PC-9 (cell line): ENCODE data around the gene ADGRL4. TPM values are rescaled to one million over a fixed set of nuclear protein-coding genes. Genes with fewer than 3 reads are reported as not detected.

Source experiments
- BruUV-seq: library from RNA; stranded (reverse); fragments of 400-500 nt; replicated peaks from 2 replicates; lab custom pipeline; 2021; lab: Mats Ljungman, UMichigan
- CTCF ChIA-PET: fragments of 300-600 bp; sonication (Branson Sonifier 250); formaldehyde crosslinking; loops from one replicate; lab custom pipeline; 2022; ENCODE audit warnings: antibody characterized with exemption; lab: Charles Lee
- POLR2A ChIA-PET: fragments of 300-600 bp; sonication (Branson Sonifier 250); formaldehyde crosslinking; loops from one replicate; lab custom pipeline; 2022; ENCODE audit warnings: antibody characterized with exemption; ENCODE audit not compliant: unreplicated experiment; lab: Charles Lee
- DNase-seq, 2 experiments: peaks; one replicate each; pipeline versions ENCODE4 v3.0.0 to v3.0.0-alpha.2; 2015 to 2022; ENCODE audit warnings: mixed read lengths in 1 of 2
- H2AFZ ChIP-seq: fragments of 200-600 bp; sonication (generic); 2 replicates; pipeline ENCODE4 v1.8.1; 2017; ENCODE audit warnings: antibody characterized with exemption
- H3F3A ChIP-seq: fragments of 200-600 bp; sonication (generic); 2 replicates; pipeline ENCODE4 v1.8.1; 2017; ENCODE audit warnings: antibody characterized with exemption, mild to moderate bottlenecking, low read depth; ENCODE audit not compliant: insufficient read depth
- H3K27ac ChIP-seq: fragments of 200-600 bp; sonication (generic); 2 replicates; pipeline ENCODE4 v1.6.1; 2016; ENCODE audit warnings: mixed run types
- H3K27me3 ChIP-seq: fragments of 200-600 bp; sonication (generic); 2 replicates; pipeline ENCODE4 v1.6.1; 2016; ENCODE audit warnings: low read depth, mixed run types; ENCODE audit not compliant: insufficient read depth
- H3K36me3 ChIP-seq: fragments of 200-600 bp; sonication (generic); 2 replicates; pipeline ENCODE4 v1.6.1; 2016; ENCODE audit warnings: low read depth, mixed run types
- H3K4me1 ChIP-seq: fragments of 200-600 bp; sonication (generic); replicated peaks from 2 replicates; pipeline ENCODE4 v1.6.1; 2016; ENCODE audit warnings: mixed run types; ENCODE audit not compliant: insufficient read depth
- H3K4me2 ChIP-seq: fragments of 200-600 bp; sonication (generic); 2 replicates; pipeline ENCODE4 v1.6.1; 2017; ENCODE audit warnings: mixed run types
- H3K4me3 ChIP-seq: fragments of 200-600 bp; sonication (generic); 2 replicates; pipeline ENCODE4 v1.6.1; 2016; ENCODE audit warnings: mixed run types
- H3K79me2 ChIP-seq: fragments of 200-600 bp; sonication (generic); 2 replicates; pipeline ENCODE4 v1.6.1; 2017; ENCODE audit warnings: low read depth, mixed run types
- H3K9me2 ChIP-seq: fragments of 200-600 bp; sonication (generic); 2 replicates; pipeline ENCODE4 v1.8.1; 2017; ENCODE audit warnings: mild to moderate bottlenecking; ENCODE audit not compliant: insufficient read depth
- H3K9me3 ChIP-seq: fragments of 200-600 bp; sonication (generic); 2 replicates; pipeline ENCODE4 v1.8.1; 2016; ENCODE audit warnings: low read depth; ENCODE audit not compliant: insufficient read depth
- H4K20me1 ChIP-seq: fragments of 200-600 bp; sonication (generic); 2 replicates; pipeline ENCODE4 v1.8.1; 2017; ENCODE audit not compliant: insufficient read depth
- EZH2 ChIP-seq: fragments of 200-600 bp; sonication (generic); IDR thresholded peaks from 2 replicates; pipeline ENCODE4 v1.8.0; 2017; ENCODE audit warnings: antibody characterized with exemption, low read depth
- intact Hi-C: fragments of 100-400 bp; cut with micrococcal nuclease; formaldehyde crosslinking; loops from one replicate; pipeline ENCODE4 v1.10.0; 2022; ENCODE audit not compliant: unreplicated experiment
- total RNA-seq: library from RNA; stranded (reverse); gene quantifications from 2 replicates; pipeline ENCODE4 v1.2.3, GENCODE V29; 2021
- TF ChIP-seq, protein P1 (sequence below): fragments of 200-600 bp; sonication (generic); conservative IDR thresholded peaks from 2 replicates; pipeline ENCODE4 v1.6.1; 2017; ENCODE audit warnings: mixed run types, antibody characterized with exemption, mild to moderate bottlenecking, moderate library complexity

ADGRL4 gene
- total RNA-seq, 1 experiment from 2014 or later = not detected

- CTCF ChIA-PET = no interaction called here
- Histone ChIP-seq H3K4me3 (no peak overlapping the region), H3K36me3 (no peaks in the 10 kb centered on the region), H3K9me3 (peaks cover 16% of the 10 kb centered on the region), H2AFZ (no peak overlapping the region), H3K9me2 (no peaks in the 10 kb centered on the region), H3F3A (no peaks in the 10 kb centered on the region), H3K27ac (peak overlapping the region; percentile 36; the same call in 1 of the 2 replicates), H3K27me3 (no peaks in the 10 kb centered on the region), H3K4me2 (no peak overlapping the region), H3K79me2 (no peaks in the 10 kb centered on the region), H3K4me1 (peaks cover 8% of the 10 kb centered on the region; the same call in 1 of the 2 replicates), H4K20me1 (no peaks in the 10 kb centered on the region)
- POLR2A ChIA-PET = no interaction called here
- DNase-seq = no peak
- intact Hi-C loops = no loop called here
- TF ChIP-seq, protein P1, sequence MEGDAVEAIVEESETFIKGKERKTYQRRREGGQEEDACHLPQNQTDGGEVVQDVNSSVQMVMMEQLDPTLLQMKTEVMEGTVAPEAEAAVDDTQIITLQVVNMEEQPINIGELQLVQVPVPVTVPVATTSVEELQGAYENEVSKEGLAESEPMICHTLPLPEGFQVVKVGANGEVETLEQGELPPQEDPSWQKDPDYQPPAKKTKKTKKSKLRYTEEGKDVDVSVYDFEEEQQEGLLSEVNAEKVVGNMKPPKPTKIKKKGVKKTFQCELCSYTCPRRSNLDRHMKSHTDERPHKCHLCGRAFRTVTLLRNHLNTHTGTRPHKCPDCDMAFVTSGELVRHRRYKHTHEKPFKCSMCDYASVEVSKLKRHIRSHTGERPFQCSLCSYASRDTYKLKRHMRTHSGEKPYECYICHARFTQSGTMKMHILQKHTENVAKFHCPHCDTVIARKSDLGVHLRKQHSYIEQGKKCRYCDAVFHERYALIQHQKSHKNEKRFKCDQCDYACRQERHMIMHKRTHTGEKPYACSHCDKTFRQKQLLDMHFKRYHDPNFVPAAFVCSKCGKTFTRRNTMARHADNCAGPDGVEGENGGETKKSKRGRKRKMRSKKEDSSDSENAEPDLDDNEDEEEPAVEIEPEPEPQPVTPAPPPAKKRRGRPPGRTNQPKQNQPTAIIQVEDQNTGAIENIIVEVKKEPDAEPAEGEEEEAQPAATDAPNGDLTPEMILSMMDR = no peak
- TF ChIP-seq EZH2 = no peak
- no TSS peak for BruUV-seq
Measured at GRCh38 chr1:79042117-79042516, 35.6 kb upstream of the ADGRL4 start.

GRCh38 chr1:79041666-79042065 lies 35.1 kb upstream of the ADGRL4 start:
- intact Hi-C loops = no loop called here

GRCh38 chr1:79040424-79041082 lies 34.0 kb upstream of the ADGRL4 start:
- POLR2A ChIA-PET = no interaction called here

More at GRCh38 chr1:79041666-79042065, 35.1 kb upstream of the ADGRL4 start:
- Histone ChIP-seq H3K4me1 (peaks cover 8% of the 10 kb centered on the region; the same call in 1 of the 2 replicates), H3K27ac (no peak overlapping the region), H3F3A (no peaks in the 10 kb centered on the region), H3K9me2 (no peaks in the 10 kb centered on the region), H3K4me2 (no peak overlapping the region), H3K36me3 (no peaks in the 10 kb centered on the region), H3K4me3 (no peak overlapping the region), H3K27me3 (no peaks in the 10 kb centered on the region), H3K9me3 (peaks cover 19% of the 10 kb centered on the region), H2AFZ (no peak overlapping the region), H4K20me1 (no peaks in the 10 kb centered on the region), H3K79me2 (no peaks in the 10 kb centered on the region)
- ChIA-PET POLR2A (no interaction called here), CTCF (no interaction called here)
- DNase-seq = no peak
- BruUV-seq = no TSS peak
- TF ChIP-seq, protein P1 = no peak
- no peak for TF ChIP-seq EZH2

More at GRCh38 chr1:79040424-79041082, 34.0 kb upstream of the ADGRL4 start:
- intact Hi-C loops = no loop called here
- Histone ChIP-seq H3K79me2 (no peaks in the 10 kb centered on the region), H3K36me3 (no peaks in the 10 kb centered on the region), H3K4me2 (no peak overlapping the region), H3F3A (no peaks in the 10 kb centered on the region), H2AFZ (peak overlapping the region; percentile 64; the same call in 1 of the 2 replicates), H3K27ac (no peak overlapping the region), H4K20me1 (no peaks in the 10 kb centered on the region), H3K9me3 (peaks cover 21% of the 10 kb centered on the region), H3K4me3 (no peak overlapping the region), H3K9me2 (no peaks in the 10 kb centered on the region), H3K27me3 (no peaks in the 10 kb centered on the region), H3K4me1 (peaks cover 8% of the 10 kb centered on the region; the same call in 1 of the 2 replicates)
- BruUV-seq = no TSS peak
- no peak for TF ChIP-seq EZH2
- TF ChIP-seq, protein P1 = no peak
- DNase-seq = no peak
- CTCF ChIA-PET = no interaction called here
